Daoy (cell line): ENCODE data around the gene FGF2. TPM values are rescaled to one million over a fixed set of nuclear protein-coding genes. Genes with fewer than 3 reads are reported as not detected.
"Not testable (repeated sequence)": the region's sequence is repeated elsewhere in the genome, so short reads cannot be mapped to it uniquely, and the experiment has no call there.

ENCODE experiments used
- DNase-seq: peaks from one replicate; pipeline ENCODE4 v3.0.0-alpha.2; 2015; ENCODE audit warnings: low read depth
- total RNA-seq: library from RNA; depleted of rRNA; stranded (reverse); fragments of >200 nt; shearing (Covaris generic); gene quantifications from 2 replicates; pipeline ENCODE4 v1.2.3, GENCODE V29; 2014

The FGF2 gene
- total RNA-seq, 1 experiment from 2014 or later, result 5.5 TPM

GRCh38 chr4:122847931-122848330, 21.3 kb downstream of the FGF2 start:
- no peak for DNase-seq

- DNase-seq, result not testable (repeated sequence)
Measured at GRCh38 chr4:122849789-122850188, 23.2 kb downstream of the FGF2 start.

- DNase-seq, result no peak
Measured at GRCh38 chr4:122851568-122851967, 24.9 kb downstream of the FGF2 start.

GRCh38 chr4:122854447-122855352, 28.1 kb downstream of the FGF2 start:
- no peak for DNase-seq

GRCh38 chr4:122855353-122855890, 28.8 kb downstream of the FGF2 start:
- DNase-seq, result no peak

GRCh38 chr4:122857160-122857559, 30.5 kb downstream of the FGF2 start:
- no peak for DNase-seq

- no peak for DNase-seq
Measured at GRCh38 chr4:122858705-122859104, 32.1 kb downstream of the FGF2 start.

- no peak for DNase-seq
Measured at GRCh38 chr4:122861172-122861943, 34.7 kb downstream of the FGF2 start.

- DNase-seq, result no peak
Measured at GRCh38 chr4:122863639-122864038, 37.0 kb downstream of the FGF2 start.

GRCh38 chr4:122865425-122865824, 38.8 kb downstream of the FGF2 start:
- no peak for DNase-seq

GRCh38 chr4:122868235-122868634, 41.6 kb downstream of the FGF2 start:
- not testable (repeated sequence) for DNase-seq

GRCh38 chr4:122873146-122873545, 46.5 kb downstream of the FGF2 start:
- no peak for DNase-seq

- DNase-seq, result peak; percentile 39
Measured at GRCh38 chr4:122873821-122874593, 47.4 kb downstream of the FGF2 start.

- DNase-seq, result no peak
Measured at GRCh38 chr4:122875949-122876348, 49.3 kb downstream of the FGF2 start.

- DNase-seq, result no peak
Measured at GRCh38 chr4:122876456-122876855, 49.8 kb downstream of the FGF2 start.

- no peak for DNase-seq
Measured at GRCh38 chr4:122879001-122879400, 52.4 kb downstream of the FGF2 start.

GRCh38 chr4:122882857-122883735, 56.5 kb downstream of the FGF2 start:
- no peak for DNase-seq

- no peak for DNase-seq
Measured at GRCh38 chr4:122884499-122884898, 57.9 kb downstream of the FGF2 start.

GRCh38 chr4:122889726-122890125, 63.1 kb downstream of the FGF2 start:
- DNase-seq, result no peak

- no peak for DNase-seq
Measured at GRCh38 chr4:122890147-122890795, 63.6 kb downstream of the FGF2 start.
